ENCODE results near the gene CEPT1.

CEPT1 gene

GRCh38 chr1:111193712-111194480 lies 53.9 kb downstream of the CEPT1 start:
- no peak for DNase-seq

GRCh38 chr1:111195002-111195684 lies 55.1 kb downstream of the CEPT1 start:
- DNase-seq = no peak

GRCh38 chr1:111196213-111196612 lies 56.2 kb downstream of the CEPT1 start:
- DNase-seq = no peak

GRCh38 chr1:111197598-111198284 lies 57.7 kb downstream of the CEPT1 start:
- DNase-seq = no peak

GRCh38 chr1:111198836-111199235 lies 58.8 kb downstream of the CEPT1 start:
- DNase-seq = no peak

GRCh38 chr1:111199329-111199728 lies 59.3 kb downstream of the CEPT1 start:
- DNase-seq = no peak

- DNase-seq = no peak
These were observed 60.1 kb downstream of the CEPT1 start, which contains the start of gene DENND2D for GRCh38 chr1:111199881-111200801. DENND2D (minus strand) TSS chr1:111200646; CDS start chr1:111200459, 187 bp downstream.

- DNase-seq = no peak
These were observed 60.8 kb downstream of the CEPT1 start for GRCh38 chr1:111200802-111201161.

- DNase-seq = no peak
These were observed 61.5 kb downstream of the CEPT1 start for GRCh38 chr1:111201275-111202090.

GRCh38 chr1:111202366-111202706 lies 62.3 kb downstream of the CEPT1 start:
- no peak for DNase-seq

- no peak for DNase-seq
These were observed 62.9 kb downstream of the CEPT1 start for GRCh38 chr1:111202707-111203623.

- DNase-seq = peak; percentile 77
These were observed 63.7 kb downstream of the CEPT1 start for GRCh38 chr1:111203681-111204200.

GRCh38 chr1:111204201-111204982 lies 64.4 kb downstream of the CEPT1 start:
- DNase-seq = peak; percentile 61

GRCh38 chr1:111204983-111205713 lies 65.1 kb downstream of the CEPT1 start:
- no peak for DNase-seq

GRCh38 chr1:111205714-111206050 lies 65.7 kb downstream of the CEPT1 start:
- no peak for DNase-seq

GRCh38 chr1:111208921-111209320 lies 68.9 kb downstream of the CEPT1 start:
- no peak for DNase-seq

GRCh38 chr1:111209622-111210021 lies 69.6 kb downstream of the CEPT1 start:
- DNase-seq = no peak

GRCh38 chr1:111211921-111212320 lies 71.9 kb downstream of the CEPT1 start:
- no peak for DNase-seq

All from activated gamma-delta T cell (primary cell).